ENCODE results near the gene RND3.
A peak's percentile ranks its signal among the peaks of the same experiment; 100 is the strongest.

The RND3 gene

DNA sequence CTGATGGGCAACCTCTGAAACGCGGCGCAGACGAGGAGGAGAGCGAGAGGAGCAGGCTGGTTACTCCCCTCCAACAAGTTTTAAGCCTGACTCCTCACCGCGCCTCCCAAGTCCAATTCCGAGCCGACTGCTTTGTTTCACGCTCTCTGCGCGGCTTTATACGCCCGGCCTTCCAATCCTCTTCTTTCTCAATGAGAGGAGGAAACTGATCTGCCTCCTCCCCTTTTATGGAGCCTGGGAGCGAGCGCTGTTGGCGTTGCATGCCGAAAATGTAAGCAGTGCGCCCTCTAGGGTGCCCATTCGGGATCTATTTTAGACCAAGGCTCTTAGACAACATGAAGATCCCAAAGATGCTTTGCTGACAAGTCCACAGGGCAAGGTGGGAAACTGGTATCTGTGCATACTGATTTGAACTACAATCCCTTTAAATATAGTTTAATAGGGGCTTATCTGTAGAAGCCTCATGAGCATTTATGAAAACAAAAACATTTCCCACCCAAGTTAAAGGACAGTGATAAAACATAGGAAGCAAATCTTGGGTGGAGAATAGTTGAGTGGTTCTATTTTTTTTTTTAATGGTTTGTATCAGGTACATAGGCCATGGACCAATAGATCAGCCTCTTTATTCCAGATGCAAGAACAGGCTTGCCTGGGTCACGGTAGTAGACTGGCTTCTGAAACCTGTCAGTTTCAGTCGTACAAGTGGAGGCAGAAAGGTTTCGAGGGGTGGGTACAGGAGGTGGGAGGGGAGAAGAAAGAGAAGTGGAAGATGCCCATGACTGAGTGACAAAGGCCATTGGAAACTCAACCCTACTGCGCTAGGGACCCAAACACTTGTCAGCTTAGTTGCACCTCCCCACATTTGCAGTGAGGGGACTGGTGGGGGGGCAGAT lies at the start of gene RND3:
Gene RND3 (minus strand): TSS at position 131 of the 893 bp plus-strand sequence. CDS start 250 bp downstream, outside the sequence.
- in situ Hi-C loops (cut with MboI; ENCODE audit: low pct_unique_long_range_greater_than_20kb, low sequenced_read_pairs, unreplicated experiment), result loop anchor here (25.0 kb wide), 1 partner anchor 900 kb away; the partner anchor contains the start of gene MMADHC
- peak; percentile 75 for DNase-seq (ENCODE audit: low spot score)
- TF ChIP-seq, protein P1, sequence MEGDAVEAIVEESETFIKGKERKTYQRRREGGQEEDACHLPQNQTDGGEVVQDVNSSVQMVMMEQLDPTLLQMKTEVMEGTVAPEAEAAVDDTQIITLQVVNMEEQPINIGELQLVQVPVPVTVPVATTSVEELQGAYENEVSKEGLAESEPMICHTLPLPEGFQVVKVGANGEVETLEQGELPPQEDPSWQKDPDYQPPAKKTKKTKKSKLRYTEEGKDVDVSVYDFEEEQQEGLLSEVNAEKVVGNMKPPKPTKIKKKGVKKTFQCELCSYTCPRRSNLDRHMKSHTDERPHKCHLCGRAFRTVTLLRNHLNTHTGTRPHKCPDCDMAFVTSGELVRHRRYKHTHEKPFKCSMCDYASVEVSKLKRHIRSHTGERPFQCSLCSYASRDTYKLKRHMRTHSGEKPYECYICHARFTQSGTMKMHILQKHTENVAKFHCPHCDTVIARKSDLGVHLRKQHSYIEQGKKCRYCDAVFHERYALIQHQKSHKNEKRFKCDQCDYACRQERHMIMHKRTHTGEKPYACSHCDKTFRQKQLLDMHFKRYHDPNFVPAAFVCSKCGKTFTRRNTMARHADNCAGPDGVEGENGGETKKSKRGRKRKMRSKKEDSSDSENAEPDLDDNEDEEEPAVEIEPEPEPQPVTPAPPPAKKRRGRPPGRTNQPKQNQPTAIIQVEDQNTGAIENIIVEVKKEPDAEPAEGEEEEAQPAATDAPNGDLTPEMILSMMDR (IDR thresholded peaks at IDR 0.05; ENCODE audit: extremely low read depth, insufficient read depth, missing control alignments), result peak; percentile 72

DNA sequence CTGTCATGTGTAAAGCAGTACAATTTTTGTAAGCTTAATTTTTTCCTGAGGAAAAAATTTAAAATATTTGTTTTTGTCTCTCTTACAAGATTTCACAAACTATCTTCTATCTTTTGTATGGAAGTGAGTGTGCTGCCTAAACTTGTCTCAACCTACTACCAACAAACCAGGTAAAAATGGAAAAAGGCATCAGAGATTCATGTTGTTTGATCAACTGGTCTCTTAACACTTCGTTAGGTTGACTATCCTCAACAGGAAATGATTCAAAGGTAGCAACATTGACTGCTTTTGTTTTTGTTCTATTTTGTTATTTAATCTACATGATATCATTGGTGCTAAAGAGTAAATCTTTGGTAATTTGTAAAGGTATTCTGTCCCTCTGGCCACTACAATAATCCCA lies 47.7 kb upstream of the RND3 start:
- TF ChIP-seq, protein P1 (IDR thresholded peaks at IDR 0.05; ENCODE audit: extremely low read depth, insufficient read depth, missing control alignments), result no peak
- no peak for DNase-seq (ENCODE audit: low spot score)
- in situ Hi-C loops (cut with MboI; ENCODE audit: low pct_unique_long_range_greater_than_20kb, low sequenced_read_pairs, unreplicated experiment), result no loop called here

GRCh38 chr2:150532879-150533278 lies 45.4 kb upstream of the RND3 start:
- no peak for DNase-seq (ENCODE audit: low spot score)
- TF ChIP-seq, protein P1 (IDR thresholded peaks at IDR 0.05; ENCODE audit: extremely low read depth, insufficient read depth, missing control alignments), result no peak

DNA sequence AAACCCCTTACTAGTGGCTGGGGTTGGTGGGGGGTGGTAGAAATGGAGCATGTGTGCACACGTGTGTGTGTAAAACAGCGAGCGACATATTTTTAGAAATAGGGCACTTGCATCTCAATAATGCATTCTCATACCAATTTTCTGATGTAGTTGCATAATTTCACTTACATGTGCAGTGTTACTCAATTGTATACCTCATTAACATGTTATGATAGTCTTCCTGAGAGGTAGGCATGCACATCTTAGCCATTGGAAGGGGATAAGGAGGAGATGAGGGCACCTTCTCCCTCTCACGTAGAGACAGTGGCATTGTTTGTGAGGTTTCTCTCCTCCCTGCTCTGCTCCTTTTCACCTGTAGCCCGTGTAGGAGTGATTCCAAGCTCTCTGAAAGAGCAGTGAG lies 44.6 kb upstream of the RND3 start:
- DNase-seq (ENCODE audit: low spot score), result no peak
- TF ChIP-seq, protein P1 (IDR thresholded peaks at IDR 0.05; ENCODE audit: extremely low read depth, insufficient read depth, missing control alignments), result no peak
- in situ Hi-C loops (cut with MboI; ENCODE audit: low pct_unique_long_range_greater_than_20kb, low sequenced_read_pairs, unreplicated experiment), result no loop called here

More at GRCh38 chr2:150532879-150533278, 45.4 kb upstream of the RND3 start:
- in situ Hi-C loops (cut with MboI; ENCODE audit: low pct_unique_long_range_greater_than_20kb, low sequenced_read_pairs, unreplicated experiment), result no loop called here

DNA sequence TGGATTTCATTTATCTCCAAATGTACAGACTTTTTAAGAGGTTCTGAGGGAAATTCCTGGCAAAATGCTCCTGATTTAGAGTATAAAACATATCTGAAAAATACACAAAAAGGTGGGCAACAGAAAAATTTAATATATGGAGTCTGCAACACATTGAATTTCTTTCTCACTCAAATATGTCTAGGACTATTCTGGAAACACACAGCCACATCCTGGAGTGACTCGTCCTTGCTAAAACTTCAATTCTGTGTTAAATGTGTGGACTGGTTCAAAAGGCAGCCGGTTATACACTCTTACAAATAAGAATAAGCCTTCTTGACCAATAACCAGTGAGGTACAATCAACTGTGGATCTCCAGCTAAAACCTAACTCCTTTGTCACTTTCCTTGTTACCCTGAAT lies 44.1 kb upstream of the RND3 start:
- in situ Hi-C loops (cut with MboI; ENCODE audit: low pct_unique_long_range_greater_than_20kb, low sequenced_read_pairs, unreplicated experiment), result no loop called here
- TF ChIP-seq, protein P1 (IDR thresholded peaks at IDR 0.05; ENCODE audit: extremely low read depth, insufficient read depth, missing control alignments), result no peak
- DNase-seq (ENCODE audit: low spot score), result no peak

DNA sequence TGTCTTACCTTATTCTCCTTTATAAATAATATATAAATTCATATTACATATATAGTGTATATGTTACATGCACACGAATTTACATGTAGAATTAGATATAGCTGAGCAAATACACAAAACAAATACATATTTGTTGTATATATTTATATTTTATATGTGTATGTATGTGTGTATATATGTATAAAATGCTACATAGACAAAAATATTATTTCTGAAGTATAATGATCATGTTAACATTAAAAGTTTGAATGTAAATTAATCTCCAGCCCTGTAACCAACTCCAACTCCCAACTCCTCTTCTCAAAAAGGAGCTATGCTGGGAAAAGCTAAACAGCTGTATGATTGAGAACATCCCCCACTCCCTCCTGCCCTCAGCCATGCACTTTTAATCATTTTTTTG lies 42.7 kb upstream of the RND3 start:
- in situ Hi-C loops (cut with MboI; ENCODE audit: low pct_unique_long_range_greater_than_20kb, low sequenced_read_pairs, unreplicated experiment), result no loop called here
- TF ChIP-seq, protein P1 (IDR thresholded peaks at IDR 0.05; ENCODE audit: extremely low read depth, insufficient read depth, missing control alignments), result no peak

More for the DNA sequence above, 42.7 kb upstream of the RND3 start:
- no peak for DNase-seq (ENCODE audit: low spot score)

Data from GM13977 (cell line).